ENCODE results near the gene DRP2.
"Not testable (repeated sequence)": the region's sequence is repeated elsewhere in the genome, so short reads cannot be mapped to it uniquely, and the experiment has no call there.

The DRP2 gene

GRCh38 chrX:101232316-101232715, 12.7 kb downstream of the DRP2 start:
- no peak for DNase-seq (ENCODE audit: low read depth)

- no peak for DNase-seq (ENCODE audit: low read depth)
Observed at GRCh38 chrX:101237041-101237440, 17.5 kb downstream of the DRP2 start.

GRCh38 chrX:101241531-101241930, 21.9 kb downstream of the DRP2 start:
- no peak for DNase-seq (ENCODE audit: low read depth)

- no peak for DNase-seq (ENCODE audit: low read depth)
Observed at GRCh38 chrX:101252634-101253033, 33.0 kb downstream of the DRP2 start.

- DNase-seq (ENCODE audit: low read depth): no peak
Observed at GRCh38 chrX:101257448-101258258, 38.1 kb downstream of the DRP2 start.

GRCh38 chrX:101258259-101258581, 38.6 kb downstream of the DRP2 start:
- no peak for DNase-seq (ENCODE audit: low read depth)

- no peak for DNase-seq (ENCODE audit: low read depth)
Observed at GRCh38 chrX:101260435-101260834, 40.8 kb downstream of the DRP2 start.

- DNase-seq (ENCODE audit: low read depth): no peak
Observed at GRCh38 chrX:101262590-101262989, 43.0 kb downstream of the DRP2 start.

GRCh38 chrX:101263766-101264165, 44.2 kb downstream of the DRP2 start:
- no peak for DNase-seq (ENCODE audit: low read depth)

GRCh38 chrX:101265869-101266428, 46.4 kb downstream of the DRP2 start:
- no peak for DNase-seq (ENCODE audit: low read depth)

GRCh38 chrX:101274198-101274597, 54.6 kb downstream of the DRP2 start:
- no peak for DNase-seq (ENCODE audit: low read depth)

- no peak for DNase-seq (ENCODE audit: low read depth)
Observed at GRCh38 chrX:101276238-101276637, 56.7 kb downstream of the DRP2 start.

- DNase-seq (ENCODE audit: low read depth): peak; percentile 14
Observed at GRCh38 chrX:101287402-101287801, 67.8 kb downstream of the DRP2 start.

GRCh38 chrX:101290957-101291603, 71.5 kb downstream of the DRP2 start, which contains the start of gene TAF7L:
TSS of gene TAF7L (minus strand) at chrX:101291334. CDS start at chrX:101287543, 3,791 bp downstream.
- no peak for DNase-seq (ENCODE audit: low read depth)

- DNase-seq (ENCODE audit: low read depth): not testable (repeated sequence)
Observed at GRCh38 chrX:101295603-101296002, 76.0 kb downstream of the DRP2 start.

GRCh38 chrX:101303790-101304189, 84.2 kb downstream of the DRP2 start:
- DNase-seq (ENCODE audit: low read depth): no peak

All from HS-27A (cell line).